Activated T-helper 1 cell treated with anti-CD3 and anti-CD28 coated beads, Interleukin-12 subunit alpha, Interleukin-12 subunit beta, Interleukin-2, Interleukin-4 antibody, amounts not matched to agents 30 ng/mL and 10 ng/mL and 1 ng/mL, durations not matched to agents 14 hours and 24 hours and 36 hours (primary cell): ENCODE data around the gene PACRG. TPM values are rescaled to one million over a fixed set of nuclear protein-coding genes. Genes with fewer than 3 reads are reported as not detected.

ENCODE experiments used
- DNase-seq: peaks from one replicate; pipeline ENCODE4 v3.0.0; 2021; ENCODE audit warnings: low spot score
- H3K27ac Mint-ChIP-seq: one replicate; pipeline ENCODE4 v1.8.0; 2021; ENCODE audit warnings: mild to moderate bottlenecking, mixed read lengths
- H3K27me3 Mint-ChIP-seq: one replicate; pipeline ENCODE4 v1.8.0; 2022; ENCODE audit warnings: mild to moderate bottlenecking, moderate library complexity, mixed read lengths; ENCODE audit not compliant: insufficient read depth
- H3K36me3 Mint-ChIP-seq: one replicate; pipeline ENCODE4 v1.8.0; 2021; ENCODE audit warnings: low read depth, mixed read lengths
- H3K4me1 Mint-ChIP-seq: one replicate; pipeline ENCODE4 v1.8.0; 2021; ENCODE audit warnings: low read depth, mixed read lengths
- H3K4me3 Mint-ChIP-seq: one replicate; pipeline ENCODE4 v1.8.0; 2021; ENCODE audit warnings: mild to moderate bottlenecking, moderate library complexity, mixed read lengths
- H3K9me3 Mint-ChIP-seq: one replicate; pipeline ENCODE4 v1.8.0; 2021; ENCODE audit warnings: mixed read lengths
- intact Hi-C: fragments of 100-400 bp; cut with micrococcal nuclease; formaldehyde crosslinking; loops from one replicate; pipeline ENCODE4 v1.15.1; 2024
- total RNA-seq: library from RNA; stranded (reverse); gene quantifications from 2 replicates; pipeline ENCODE4 v1.2.3, GENCODE V29; 2022

Gene PACRG
- total RNA-seq, 1 donor from 2014 or later: 0.36 TPM

DNA sequence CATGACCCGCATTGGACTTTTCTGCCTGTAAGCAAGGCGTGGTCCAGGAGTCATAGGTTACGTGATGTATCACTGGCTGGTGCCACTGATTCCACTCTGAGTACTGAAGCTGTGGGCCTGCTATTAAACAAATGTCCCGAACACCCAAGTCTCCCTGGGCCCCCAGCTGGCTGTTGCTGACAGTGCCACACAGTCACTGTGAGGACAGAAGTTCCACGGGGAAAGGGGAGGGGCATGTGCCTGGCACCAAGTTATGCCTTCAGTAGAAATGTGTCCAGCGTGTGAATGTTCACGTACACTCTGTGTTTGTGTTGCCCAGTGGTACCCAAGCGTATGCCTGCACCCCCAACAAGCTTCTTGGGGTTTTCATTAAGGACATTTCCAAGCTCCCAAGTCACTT lies 515.3 kb downstream of the PACRG start:
- H3K36me3 Mint-ChIP-seq: no peaks in the 10 kb centered on the region
- H3K4me1 Mint-ChIP-seq: no peaks in the 10 kb centered on the region
- DNase-seq: no peak
- H3K9me3 Mint-ChIP-seq: no peaks in the 10 kb centered on the region
- H3K4me3 Mint-ChIP-seq: no peak overlapping the region
- H3K27ac Mint-ChIP-seq: no peak overlapping the region
- no peaks in the 10 kb centered on the region for H3K27me3 Mint-ChIP-seq
- intact Hi-C loops: no loop called here

- DNase-seq: no peak
Observed at GRCh38 chr6:163243692-163244589, 516.2 kb downstream of the PACRG start.

GRCh38 chr6:163248051-163248450 lies 520.3 kb downstream of the PACRG start:
- H3K4me1 Mint-ChIP-seq: no peaks in the 10 kb centered on the region
- H3K27me3 Mint-ChIP-seq: no peaks in the 10 kb centered on the region
- no peaks in the 10 kb centered on the region for H3K36me3 Mint-ChIP-seq
- intact Hi-C loops: no loop called here
- H3K4me3 Mint-ChIP-seq: no peak overlapping the region
- DNase-seq: no peak
- H3K27ac Mint-ChIP-seq: no peak overlapping the region
- no peaks in the 10 kb centered on the region for H3K9me3 Mint-ChIP-seq

More at GRCh38 chr6:163243692-163244589, 516.2 kb downstream of the PACRG start:
- no peaks in the 10 kb centered on the region for H3K4me1 Mint-ChIP-seq
- intact Hi-C loops: no loop called here
- H3K9me3 Mint-ChIP-seq: no peaks in the 10 kb centered on the region
- H3K4me3 Mint-ChIP-seq: no peak overlapping the region
- H3K36me3 Mint-ChIP-seq: no peaks in the 10 kb centered on the region
- no peak overlapping the region for H3K27ac Mint-ChIP-seq
- no peaks in the 10 kb centered on the region for H3K27me3 Mint-ChIP-seq

DNA sequence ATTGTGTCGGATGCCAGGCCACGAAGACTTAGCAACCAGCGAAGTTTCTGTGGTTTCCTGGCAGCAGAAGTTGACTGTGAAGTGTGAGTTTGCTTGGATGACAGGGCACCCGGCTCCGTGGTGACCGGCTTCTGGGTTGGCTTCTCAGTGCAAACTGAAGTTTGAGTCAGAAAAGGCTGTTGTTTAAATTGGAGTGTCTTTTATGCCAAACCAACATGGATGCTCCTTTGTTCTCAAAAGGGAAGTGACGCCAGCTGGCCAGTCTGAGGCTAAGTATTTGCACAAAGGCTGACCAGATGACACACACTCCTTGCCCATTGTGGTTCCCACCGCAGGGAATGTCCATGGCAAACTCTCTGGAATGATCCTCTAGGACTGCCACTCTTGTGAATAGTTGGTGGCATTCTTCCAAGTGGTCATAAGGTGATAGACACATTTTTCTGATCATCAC lies 521.9 kb downstream of the PACRG start:
- H3K27ac Mint-ChIP-seq: no peak overlapping the region

DNA sequence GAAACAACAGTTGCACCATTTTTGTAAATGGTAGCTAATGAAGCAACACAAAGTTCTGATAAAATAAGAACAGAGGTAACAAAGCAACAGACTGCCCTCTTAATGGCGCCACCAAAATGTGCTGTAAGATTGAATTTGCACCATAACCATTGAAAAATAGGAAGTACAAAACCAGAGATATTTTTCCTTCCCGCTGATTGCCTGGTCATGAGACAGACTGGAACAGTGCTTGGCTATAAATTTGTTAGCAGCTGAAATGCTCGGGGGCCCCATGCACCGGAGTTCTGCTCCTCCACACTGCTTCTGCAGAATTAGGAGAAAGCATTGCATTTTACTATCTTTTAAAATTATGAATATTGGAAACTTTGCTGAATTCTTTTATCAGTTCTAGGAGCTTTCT lies 522.3 kb downstream of the PACRG start:
- no peaks in the 10 kb centered on the region for H3K9me3 Mint-ChIP-seq
- no peaks in the 10 kb centered on the region for H3K27me3 Mint-ChIP-seq
- no peaks in the 10 kb centered on the region for H3K4me1 Mint-ChIP-seq
- no peak for DNase-seq
- intact Hi-C loops: no loop called here
- H3K36me3 Mint-ChIP-seq: no peaks in the 10 kb centered on the region
- H3K4me3 Mint-ChIP-seq: no peak overlapping the region
- no peak overlapping the region for H3K27ac Mint-ChIP-seq

More for the DNA sequence above, 521.9 kb downstream of the PACRG start:
- no peak for DNase-seq
- Mint-ChIP-seq H3K36me3 (no peaks in the 10 kb centered on the region), H3K4me3 (no peak overlapping the region), H3K27me3 (no peaks in the 10 kb centered on the region), H3K9me3 (no peaks in the 10 kb centered on the region), H3K4me1 (no peaks in the 10 kb centered on the region)
- intact Hi-C loops: no loop called here

DNA sequence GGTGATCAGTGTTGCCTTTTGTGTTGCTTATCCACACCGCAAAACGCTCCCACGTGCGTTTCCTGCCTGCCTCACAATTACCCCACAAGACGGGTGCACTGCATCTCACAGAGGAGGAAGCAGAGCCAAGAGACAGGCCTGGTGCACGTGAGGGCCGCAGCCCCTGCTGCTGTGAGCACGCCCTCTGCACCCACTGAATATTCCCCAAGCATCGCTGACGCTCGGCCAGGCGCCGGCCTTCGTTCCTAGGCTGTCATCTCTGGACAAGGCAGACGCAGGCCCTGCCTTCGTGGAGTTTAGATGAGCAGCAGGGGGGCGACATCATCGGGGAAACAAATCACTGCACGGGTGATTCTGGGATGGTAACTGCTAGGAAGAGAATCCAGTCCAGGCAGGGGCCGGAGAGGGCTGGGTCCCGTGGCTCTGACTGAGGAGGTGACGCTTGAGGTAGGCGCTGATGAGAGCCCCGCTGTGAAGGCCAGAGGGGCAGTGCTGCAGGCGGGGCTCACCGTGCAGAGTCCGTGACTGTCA lies 524.4 kb downstream of the PACRG start:
- no peaks in the 10 kb centered on the region for H3K4me1 Mint-ChIP-seq
- no peaks in the 10 kb centered on the region for H3K9me3 Mint-ChIP-seq
- no peak overlapping the region for H3K4me3 Mint-ChIP-seq
- no peaks in the 10 kb centered on the region for H3K36me3 Mint-ChIP-seq
- no peaks in the 10 kb centered on the region for H3K27me3 Mint-ChIP-seq
- intact Hi-C loops: no loop called here
- no peak for DNase-seq
- no peak overlapping the region for H3K27ac Mint-ChIP-seq

- H3K4me1 Mint-ChIP-seq: no peaks in the 10 kb centered on the region
- H3K9me3 Mint-ChIP-seq: no peaks in the 10 kb centered on the region
- intact Hi-C loops: no loop called here
- no peak overlapping the region for H3K4me3 Mint-ChIP-seq
- H3K27me3 Mint-ChIP-seq: no peaks in the 10 kb centered on the region
- no peaks in the 10 kb centered on the region for H3K36me3 Mint-ChIP-seq
- no peak overlapping the region for H3K27ac Mint-ChIP-seq
- DNase-seq: no peak
Observed at GRCh38 chr6:163253556-163254213, 525.9 kb downstream of the PACRG start.

GRCh38 chr6:163254341-163254835 lies 526.6 kb downstream of the PACRG start:
- no peaks in the 10 kb centered on the region for H3K36me3 Mint-ChIP-seq
- DNase-seq: no peak
- no peak overlapping the region for H3K27ac Mint-ChIP-seq
- no peaks in the 10 kb centered on the region for H3K27me3 Mint-ChIP-seq
- no peaks in the 10 kb centered on the region for H3K9me3 Mint-ChIP-seq
- H3K4me1 Mint-ChIP-seq: no peaks in the 10 kb centered on the region
- H3K4me3 Mint-ChIP-seq: no peak overlapping the region
- intact Hi-C loops: no loop called here

GRCh38 chr6:163255265-163255664 lies 527.5 kb downstream of the PACRG start:
- no peak overlapping the region for H3K4me3 Mint-ChIP-seq
- no peaks in the 10 kb centered on the region for H3K36me3 Mint-ChIP-seq
- no peak overlapping the region for H3K27ac Mint-ChIP-seq
- no peaks in the 10 kb centered on the region for H3K4me1 Mint-ChIP-seq
- H3K9me3 Mint-ChIP-seq: no peaks in the 10 kb centered on the region
- intact Hi-C loops: no loop called here
- no peak for DNase-seq
- no peaks in the 10 kb centered on the region for H3K27me3 Mint-ChIP-seq

DNA sequence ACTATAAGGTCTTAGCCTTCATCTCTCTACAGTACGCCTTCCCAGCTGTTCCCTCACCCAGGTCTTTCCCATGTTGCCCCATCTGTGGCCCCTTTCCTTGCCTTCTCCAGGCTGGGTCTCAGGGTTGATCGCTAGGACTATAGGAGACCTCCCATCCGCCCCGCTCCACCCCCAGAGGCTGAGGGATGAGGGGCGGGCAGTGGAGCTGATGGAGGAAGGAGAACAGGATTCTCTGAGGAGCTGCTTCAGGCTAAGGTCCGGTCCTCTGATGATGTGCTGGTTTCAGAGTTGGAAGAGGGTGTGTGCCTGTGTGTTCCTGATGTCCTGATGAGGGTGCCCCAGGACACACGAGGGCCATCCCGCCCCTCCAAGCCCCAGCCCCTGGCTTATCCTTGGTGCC lies 531.9 kb downstream of the PACRG start:
- Mint-ChIP-seq H3K9me3 (no peaks in the 10 kb centered on the region), H3K36me3 (no peaks in the 10 kb centered on the region), H3K27ac (no peak overlapping the region), H3K4me1 (no peaks in the 10 kb centered on the region), H3K27me3 (no peaks in the 10 kb centered on the region), H3K4me3 (no peak overlapping the region)
- intact Hi-C loops: no loop called here
- DNase-seq: no peak

DNA sequence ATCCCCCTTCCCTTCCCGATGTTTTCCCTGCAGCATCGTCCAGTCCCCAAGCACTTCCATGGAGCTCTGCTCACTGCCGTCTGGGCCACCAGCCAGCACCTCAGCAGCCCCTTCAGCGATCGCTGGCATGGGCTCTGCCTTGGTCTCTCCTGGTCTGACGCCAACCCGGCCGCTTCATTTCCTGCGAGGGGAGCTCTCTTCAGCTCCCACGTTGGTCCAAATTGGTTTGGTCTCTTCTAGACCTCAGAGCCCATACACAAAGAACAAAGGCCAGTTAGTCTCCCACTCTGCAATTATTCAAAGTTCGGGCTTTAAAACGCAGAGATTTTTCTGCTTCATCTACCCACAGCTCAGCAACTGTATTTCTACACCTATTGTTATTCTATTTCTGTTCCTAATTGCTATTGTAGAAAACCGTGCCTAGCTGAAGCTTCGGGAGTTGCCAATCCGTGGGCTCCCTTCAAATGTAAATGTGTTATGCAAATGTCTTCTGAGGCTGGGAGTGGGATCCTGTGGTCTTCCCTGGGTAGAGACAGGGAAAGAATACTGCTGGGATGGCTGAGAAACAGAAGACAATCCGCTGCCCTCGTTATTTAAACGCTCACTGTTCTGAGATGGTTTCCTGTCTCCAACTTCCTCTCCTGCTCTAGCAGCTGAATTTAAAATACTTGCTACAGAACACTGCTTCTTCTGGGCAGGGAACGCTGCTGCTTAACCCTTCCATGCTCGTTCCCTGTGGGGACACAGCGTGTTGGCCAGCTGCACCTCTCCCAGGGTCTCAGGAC lies 532.5 kb downstream of the PACRG start:
- Mint-ChIP-seq H3K27me3 (no peaks in the 10 kb centered on the region), H3K36me3 (no peaks in the 10 kb centered on the region), H3K9me3 (no peaks in the 10 kb centered on the region), H3K27ac (no peak overlapping the region), H3K4me3 (no peak overlapping the region), H3K4me1 (no peaks in the 10 kb centered on the region)
- intact Hi-C loops: no loop called here
- no peak for DNase-seq

DNA sequence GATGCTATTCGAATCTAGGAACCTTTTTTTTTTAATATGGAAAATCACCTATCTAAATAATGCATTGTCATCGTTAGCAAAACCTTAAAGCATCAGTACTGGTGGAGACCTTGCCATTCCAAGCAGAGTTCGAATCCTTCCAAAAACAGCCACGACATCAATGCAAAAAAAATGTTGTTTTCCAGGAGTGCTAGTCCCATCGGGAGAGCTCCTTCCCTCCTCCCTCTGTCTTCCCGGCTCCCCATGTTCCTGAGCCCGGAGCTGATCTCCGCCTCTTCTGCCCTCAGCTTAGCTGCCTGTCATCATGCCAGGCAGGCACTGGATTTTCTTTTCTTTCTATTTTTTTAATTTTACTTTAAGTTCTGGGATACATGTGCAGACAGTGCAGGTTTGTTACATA lies 533.1 kb downstream of the PACRG start:
- no peak for DNase-seq
- intact Hi-C loops: no loop called here
- Mint-ChIP-seq H3K4me3 (no peak overlapping the region), H3K36me3 (no peaks in the 10 kb centered on the region), H3K9me3 (no peaks in the 10 kb centered on the region), H3K4me1 (no peaks in the 10 kb centered on the region), H3K27me3 (no peaks in the 10 kb centered on the region), H3K27ac (no peak overlapping the region)
